K562 (cell line): ENCODE data around the gene DNAJB6. TPM values are rescaled to one million over a fixed set of nuclear protein-coding genes. Genes with fewer than 3 reads are reported as not detected.

Source experiments
- ARID1B ChIP-seq: fragments of 450-650 bp; IDR thresholded peaks from 2 replicates; pipeline ENCODE4 v1.6.1; 2016; ENCODE audit warnings: antibody characterized with exemption, mild to moderate bottlenecking, inconsistent platforms
- ARID3B ChIP-seq: fragments of 250-450 bp; sonication (Bioruptor Pico); IDR thresholded peaks from 2 replicates; pipeline ENCODE4 v1.4.0; 2020; ENCODE audit warnings: borderline replicate concordance
- CHCHD3 ChIP-seq: fragments of 250-450 bp; sonication (Bioruptor Pico); IDR thresholded peaks from 2 replicates; pipeline ENCODE4 v2.1.2; 2022; ENCODE audit warnings: mild to moderate bottlenecking
- DIDO1 ChIP-seq: fragments of 450-650 bp; IDR thresholded peaks from 2 replicates; pipeline ENCODE4 v1.6.1; 2016; ENCODE audit warnings: low read depth, missing biosample characterization, missing genetic modification characterization
- DPF2 ChIP-seq: fragments of 450-650 bp; IDR thresholded peaks from 2 replicates; pipeline ENCODE4 v1.6.1; 2016
- EWSR1 ChIP-seq: fragments of 450-650 bp; IDR thresholded peaks from 2 replicates; pipeline ENCODE4 v1.6.1; 2018; ENCODE audit warnings: borderline replicate concordance, mild to moderate bottlenecking, low read depth, moderate library complexity; ENCODE audit not compliant: partially characterized antibody
- FUS ChIP-seq: fragments of 200-400 bp; formaldehyde crosslinking; optimal IDR thresholded peaks from 2 replicates; pipeline ENCODE3; 2017; ENCODE audit warnings: low read depth, low read length
- GTF2B ChIP-seq: IDR thresholded peaks from 2 replicates; pipeline ENCODE4 v1.6.1; 2011; ENCODE audit not compliant: insufficient read length; ENCODE audit errors: extremely low read depth
- HDAC2 ChIP-seq: fragments of 450-650 bp; IDR thresholded peaks from 2 replicates; pipeline ENCODE4 v1.6.1; 2016; ENCODE audit warnings: mild to moderate bottlenecking
- MNT ChIP-seq, 2 experiments: fragments of 450-650 bp; conservative IDR thresholded peaks; 2 replicates each; pipeline ENCODE4 v1.6.1; 2017; ENCODE audit warnings: mild to moderate bottlenecking in 2 of 2, moderate library complexity in 2 of 2
- NCOR1 ChIP-seq: fragments of 450-650 bp; IDR thresholded peaks from 2 replicates; pipeline ENCODE4 v1.6.1; 2016; ENCODE audit warnings: mild to moderate bottlenecking, moderate library complexity
- NELFE ChIP-seq: IDR thresholded peaks from 2 replicates; pipeline ENCODE4 v1.6.1; 2011; ENCODE audit warnings: mild to moderate bottlenecking; ENCODE audit not compliant: insufficient read depth, insufficient read length
- NFRKB ChIP-seq: fragments of 450-650 bp; IDR thresholded peaks from 2 replicates; pipeline ENCODE4 v1.6.1; 2016; ENCODE audit warnings: low read depth
- NFXL1 ChIP-seq: fragments of 450-650 bp; formaldehyde crosslinking; IDR thresholded peaks from 2 replicates; pipeline ENCODE4 v1.4.0; 2021; ENCODE audit warnings: mild to moderate bottlenecking
- NR1H2 ChIP-seq: sonication (generic); formaldehyde crosslinking; IDR thresholded peaks from 2 replicates; pipeline ENCODE4 v1.4.0; 2020; ENCODE audit warnings: mild to moderate bottlenecking, missing genetic modification reagents
- NRF1 ChIP-seq, 2 experiments: fragments of 450-650 bp; IDR thresholded peaks in 1 of 2; conservative IDR thresholded peaks in 1 of 2; 2 replicates each; pipeline ENCODE4 v1.6.1; 2014; ENCODE audit warnings: mild to moderate bottlenecking in 2 of 2
- OTX1 ChIP-seq: fragments of 450-650 bp; formaldehyde crosslinking; IDR thresholded peaks from 2 replicates; pipeline ENCODE4 v1.4.0; 2022; ENCODE audit warnings: mild to moderate bottlenecking
- SETDB1 ChIP-seq: IDR thresholded peaks from one replicate; pipeline ENCODE4 v1.6.1; 2012; ENCODE audit warnings: low read length, control low read depth, inconsistent platforms
- SNRNP70 ChIP-seq: fragments of 200-400 bp; formaldehyde crosslinking; optimal IDR thresholded peaks from 2 replicates; pipeline ENCODE3; 2017; ENCODE audit warnings: low read depth, low read length
- SREBF1 ChIP-seq: fragments of 150-350 bp; IDR thresholded peaks from 2 replicates; pipeline ENCODE4 v1.6.1; 2014; ENCODE audit warnings: antibody characterized with exemption, low read depth, low read length, borderline replicate concordance
- SREBF2 ChIP-seq: sonication (generic); formaldehyde crosslinking; IDR thresholded peaks from 2 replicates; pipeline ENCODE4 v1.4.0; 2020; ENCODE audit warnings: mild to moderate bottlenecking, missing genetic modification reagents
- TAF15 ChIP-seq: fragments of 200-400 bp; formaldehyde crosslinking; IDR thresholded peaks from 2 replicates; pipeline ENCODE4 v1.6.1; 2017; ENCODE audit warnings: mild to moderate bottlenecking, low read depth, low read length, moderate library complexity
- TEAD4 ChIP-seq, 2 experiments: sonication (generic) in 1 of 2; formaldehyde crosslinking in 1 of 2; IDR thresholded peaks; 2 replicates each; pipeline versions ENCODE4 v1.6.1 to v1.8.0; 2012 to 2022; ENCODE audit warnings: borderline replicate concordance in 1 of 2, inconsistent platforms in 1 of 2, low read length in 1 of 2, mild to moderate bottlenecking in 1 of 2, missing genetic modification reagents in 1 of 2
- polyA plus RNA-seq, 8 experiments: library from polyadenylated mRNA; depleted of rRNA in 4 of 8; stranded (reverse) in 5 of 8; unstranded in 3 of 8; fragments of >200 nt; fragmentation: Nextera tagmentation in 2 of 8; fragmentation: Illumina TruSeq in 1 of 8; extraction: Ambion mirVana in 2 of 8; extraction: Trizol in 1 of 8; gene quantifications; 2 replicates each; pipeline versions ENCODE4 v1.2.1 to v1.2.3, GENCODE V29; 2011 to 2014; ENCODE audit warnings: inconsistent platforms in 1 of 8, missing spikeins in 1 of 8
- total RNA-seq, 7 experiments: library from RNA; depleted of rRNA in 6 of 7; stranded (reverse); fragments of >200 nt in 6 of 7; fragmentation: Illumina TruSeq in 2 of 7; extraction: Trizol in 2 of 7; gene quantifications; 2 replicates each; pipeline versions ENCODE4 v1.2.1 to v1.2.3, GENCODE V29; 2011 to 2021; ENCODE audit warnings: low replicate concordance in 1 of 7

The DNAJB6 gene
- total and polyA plus RNA-seq, 9 of the 15 experiments (the other 6 are each of a cell fraction or from before 2014, with no cell fraction given): 84.5 to 158 (median 135) TPM

- TF ChIP-seq NELFE (no peak), SREBF2 (CRISPR knock-in tag) (peak; percentile 73; the same call in 1 of the 2 replicates), DIDO1 (tag) (no peak), TEAD4 (IDR thresholded peaks at IDR 0.05; ENCODE audit: low read length) (peak; percentile 95), TEAD4 (CRISPR knock-in tag; IDR thresholded peaks at IDR 0.05; ENCODE audit: borderline replicate concordance) (no peak), CHCHD3 (CRISPR knock-in tag) (no peak), ARID3B (no peak), DPF2 (peak; percentile 93), NCOR1 (peak; percentile 94), NFRKB (0 out of 2 replicates have a peak, but pooled peaks have one; percentile 12), OTX1 (CRISPR knock-in tag) (0 out of 2 replicates have a peak, but pooled peaks have one; percentile 3), EWSR1 (no peak), FUS (no peak), GTF2B (no peak), SETDB1 (no peak), ARID1B (peak; percentile 96), HDAC2 (peak; percentile 83), SREBF1 (no peak), NRF1 (conservative IDR thresholded peaks at IDR 0.05 in 1 of 2, IDR thresholded peaks at IDR 0.05 in 1 of 2) (peak in 1 of 2 experiments; percentile 20; a peak in 1 of 4 replicates), SNRNP70 (no peak), NFXL1 (CRISPR knock-in tag) (no peak), MNT (conservative IDR thresholded peaks at IDR 0.05) (peak; percentile 74 to 87), NR1H2 (CRISPR knock-in tag) (0 out of 2 replicates have a peak, but pooled peaks have one; percentile 73), TAF15 (no peak)
These were observed 61.2 kb downstream of the DNAJB6 start (continued) for GRCh38 chr7:157397731-157398691.
